NCI-H1930 (cell line): ENCODE data around the gene PTPN6.
"Not testable (repeated sequence)": the region's sequence is repeated elsewhere in the genome, so short reads cannot be mapped to it uniquely, and the experiment has no call there.

Source experiments
- DNase-seq, 2 experiments: peaks; one replicate each; lab custom pipeline; 2025; lab: John Stamatoyannopoulos, UW

The PTPN6 gene

DNA sequence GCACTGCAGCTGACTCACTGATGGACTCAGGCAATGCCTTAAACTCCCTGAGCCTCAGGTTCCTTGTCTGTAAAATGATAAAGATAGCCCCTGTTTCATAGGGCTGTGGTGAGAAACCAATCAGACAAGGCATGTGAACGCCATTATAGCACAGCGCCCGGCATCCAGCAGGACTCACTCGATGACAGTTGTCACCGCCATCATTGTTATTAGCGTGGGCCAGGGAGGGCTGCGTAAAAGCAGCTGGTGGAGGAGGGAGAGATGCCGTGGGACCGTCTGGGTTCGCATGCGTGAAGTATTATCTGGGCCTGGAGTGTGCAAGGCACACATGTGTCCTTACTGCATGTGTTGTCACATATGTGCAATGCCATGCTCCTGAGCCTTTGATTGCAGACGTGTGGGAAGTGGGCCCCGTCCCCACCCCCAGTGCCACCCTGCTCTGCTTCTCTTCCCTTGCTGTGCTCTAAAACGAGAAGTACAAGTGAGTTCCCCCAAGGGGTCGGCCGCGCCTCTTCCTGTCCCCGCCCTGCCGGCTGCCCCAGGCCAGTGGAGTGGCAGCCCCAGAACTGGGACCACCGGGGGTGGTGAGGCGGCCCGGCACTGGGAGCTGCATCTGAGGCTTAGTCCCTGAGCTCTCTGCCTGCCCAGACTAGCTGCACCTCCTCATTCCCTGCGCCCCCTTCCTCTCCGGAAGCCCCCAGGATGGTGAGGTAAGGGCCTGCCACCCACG lies at the start of gene PTPN6:
Gene PTPN6, plus strand, starts transcription at position 546 of the 730 bp plus-strand sequence. Its CDS starts 157 bp downstream, at position 703.
- no peak for DNase-seq

DNA sequence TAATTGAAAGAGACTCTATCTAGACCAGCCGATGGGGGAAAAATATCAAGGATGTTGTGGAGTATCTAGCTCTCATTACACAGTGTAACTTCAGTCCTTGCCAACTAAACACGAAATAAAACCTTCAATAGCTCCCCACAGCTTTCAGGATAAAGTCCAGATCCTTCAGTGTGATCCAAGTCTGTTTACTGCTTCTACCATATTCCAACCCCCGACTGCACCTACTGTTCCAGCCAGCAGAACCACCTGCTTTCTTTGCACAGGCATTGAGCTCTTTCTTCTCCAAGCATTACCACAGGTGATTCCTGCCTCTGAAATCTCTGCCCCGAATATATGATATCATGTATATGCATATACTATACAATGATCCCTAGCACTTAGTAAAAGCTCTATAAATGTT lies 48.7 kb upstream of the PTPN6 start:
- DNase-seq: no peak

DNA sequence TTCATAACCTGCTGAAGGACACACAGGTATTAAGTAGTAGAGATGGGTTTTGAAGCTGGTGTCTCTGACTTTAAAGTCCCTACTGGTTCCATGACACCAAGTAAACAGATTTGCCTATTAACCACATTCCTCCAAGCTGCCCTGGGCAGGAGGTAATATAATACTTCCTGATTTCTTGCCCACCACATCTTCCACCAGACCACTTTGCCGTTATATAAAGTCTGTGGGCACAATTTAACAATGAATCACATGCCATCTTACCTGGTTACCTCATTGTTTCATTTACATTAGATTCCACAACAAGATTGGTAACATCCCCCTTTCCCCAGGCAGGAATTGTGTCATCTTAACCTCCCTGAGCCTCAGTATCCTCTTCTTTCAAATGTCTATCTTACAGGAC lies 47.4 kb upstream of the PTPN6 start:
- DNase-seq: no peak

DNA sequence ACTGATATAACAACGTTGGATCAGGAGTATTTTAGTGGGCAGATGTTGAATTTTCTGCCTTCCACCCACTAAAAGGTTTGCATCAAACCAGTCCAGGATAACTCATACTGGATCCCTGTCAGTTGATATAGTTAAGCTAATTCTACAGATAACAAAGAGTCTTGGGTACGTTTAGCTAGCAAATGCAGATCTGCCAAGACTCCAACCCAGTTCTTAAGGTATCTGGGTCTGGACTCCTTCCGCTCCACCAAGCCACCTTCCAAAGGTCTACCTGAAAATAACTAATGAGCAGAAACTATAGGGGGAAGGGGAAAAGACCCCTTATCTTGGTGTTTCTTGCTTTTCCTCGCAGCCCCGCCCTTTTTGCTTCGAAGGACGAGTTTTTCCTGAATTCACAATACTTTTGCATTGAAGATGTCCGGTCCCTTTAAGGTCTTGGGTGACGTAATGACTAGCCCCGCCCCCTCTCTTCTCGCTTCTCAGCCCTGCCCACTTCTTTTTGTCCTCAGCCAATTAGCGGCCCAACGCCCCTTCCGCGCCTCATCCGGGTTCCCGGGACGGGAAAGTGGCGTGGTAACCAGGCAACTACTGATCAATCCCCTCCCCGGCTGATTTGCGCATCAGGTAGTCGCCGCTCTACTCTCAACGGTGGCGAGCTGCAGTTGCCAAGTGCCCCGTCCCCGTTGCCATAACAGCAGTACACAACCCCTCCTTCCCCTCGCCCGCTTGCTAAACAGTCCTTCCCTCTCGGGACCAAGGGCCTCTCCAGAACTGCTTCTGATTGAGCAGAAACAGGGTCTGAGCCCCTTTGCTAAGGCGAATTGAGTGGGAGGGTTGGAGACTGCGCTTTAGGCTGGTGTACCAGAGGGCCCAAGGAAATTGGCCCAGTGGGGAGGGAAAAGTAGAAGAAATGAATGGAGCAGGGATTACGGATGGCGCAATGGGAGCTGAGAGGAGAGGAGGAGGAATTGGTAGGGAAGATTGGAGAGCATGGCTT lies 46.6 kb upstream of the PTPN6 start, which contains the start of gene LRRC23:
Gene LRRC23, plus strand, starts transcription at position 543 of the 997 bp plus-strand sequence. CDS start 812 bp downstream, outside the sequence.
- peak; percentile 98 to 99 for DNase-seq

DNA sequence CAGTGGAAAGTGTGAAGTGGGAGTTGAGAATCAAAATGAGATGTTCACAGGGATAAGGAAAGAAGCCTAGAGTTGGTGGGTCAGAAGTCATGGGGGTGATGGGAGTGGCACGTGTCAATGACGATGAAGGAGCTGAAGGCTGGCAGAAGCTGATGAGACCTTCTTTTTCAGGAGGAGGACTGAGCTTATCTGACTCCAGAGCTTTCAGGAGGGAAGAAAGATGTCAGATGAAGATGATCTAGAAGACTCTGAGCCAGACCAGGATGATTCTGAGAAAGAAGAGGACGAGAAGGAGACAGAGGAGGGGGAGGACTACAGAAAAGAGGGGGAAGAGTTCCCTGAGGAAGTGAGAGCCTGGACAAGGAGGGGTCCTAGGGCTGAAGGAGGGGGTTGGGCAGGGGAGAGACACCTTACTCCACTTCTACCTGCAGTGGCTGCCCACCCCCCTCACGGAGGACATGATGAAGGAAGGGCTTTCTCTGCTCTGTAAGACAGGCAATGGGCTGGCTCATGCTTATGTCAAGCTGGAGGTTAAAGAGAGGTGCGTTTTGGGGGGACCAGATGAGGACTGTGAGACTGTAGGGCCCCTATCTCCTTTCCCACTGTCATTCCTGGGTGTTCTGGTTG lies 45.6 kb upstream of the PTPN6 start:
- DNase-seq: no peak

DNA sequence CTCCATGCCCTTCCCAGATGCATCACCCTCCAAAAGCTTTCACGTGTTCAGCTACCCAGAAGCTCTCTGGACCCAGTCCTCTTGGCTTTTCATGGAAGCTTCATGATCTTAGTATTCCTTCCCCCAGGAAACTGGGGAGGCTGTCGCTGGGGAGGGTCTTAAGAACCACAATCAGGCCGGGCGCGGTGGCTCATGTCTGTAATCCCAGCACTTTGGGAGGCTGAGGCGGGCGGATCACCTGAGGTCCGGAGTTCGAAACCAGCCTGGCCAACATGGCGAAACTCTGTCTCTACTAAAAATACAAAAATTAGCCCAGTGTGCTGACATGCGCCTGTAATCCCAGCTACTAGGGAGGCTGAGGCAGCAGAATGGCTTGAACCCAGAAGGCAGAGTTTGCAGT lies 43.0 kb upstream of the PTPN6 start:
- not testable (repeated sequence) for DNase-seq

DNA sequence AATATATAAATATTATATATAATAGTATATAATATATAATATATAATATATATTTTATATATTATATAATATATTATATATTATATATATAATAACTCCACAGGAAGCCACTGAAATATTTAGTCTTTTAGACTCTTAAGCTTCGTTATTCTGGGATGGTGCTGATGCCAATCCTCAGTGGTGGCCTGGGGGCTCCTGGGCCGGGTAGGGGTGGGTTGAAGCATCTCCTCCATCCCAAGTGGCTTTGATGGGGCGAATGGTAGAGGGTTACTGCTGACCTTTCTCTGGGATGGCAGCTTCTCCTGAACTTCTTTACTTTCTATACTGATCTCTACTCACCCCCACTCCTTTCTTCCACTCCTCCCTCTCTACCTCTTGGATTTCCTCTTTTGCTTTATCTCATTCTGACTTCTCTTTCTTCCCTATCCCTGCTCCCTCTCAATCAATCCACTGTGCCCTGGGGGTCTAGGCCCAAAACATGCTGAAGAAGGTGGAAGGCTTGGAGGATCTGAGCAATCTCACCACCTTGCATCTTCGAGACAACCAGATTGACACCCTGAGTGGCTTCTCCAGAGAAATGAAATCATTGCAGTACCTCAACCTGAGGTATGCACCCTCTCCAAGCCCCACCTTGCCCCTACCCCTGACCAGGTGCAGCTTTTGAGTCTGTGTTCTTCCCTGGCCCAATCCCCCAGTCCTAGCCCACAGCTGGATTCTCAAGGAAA lies 41.6 kb upstream of the PTPN6 start:
- DNase-seq: no peak

DNA sequence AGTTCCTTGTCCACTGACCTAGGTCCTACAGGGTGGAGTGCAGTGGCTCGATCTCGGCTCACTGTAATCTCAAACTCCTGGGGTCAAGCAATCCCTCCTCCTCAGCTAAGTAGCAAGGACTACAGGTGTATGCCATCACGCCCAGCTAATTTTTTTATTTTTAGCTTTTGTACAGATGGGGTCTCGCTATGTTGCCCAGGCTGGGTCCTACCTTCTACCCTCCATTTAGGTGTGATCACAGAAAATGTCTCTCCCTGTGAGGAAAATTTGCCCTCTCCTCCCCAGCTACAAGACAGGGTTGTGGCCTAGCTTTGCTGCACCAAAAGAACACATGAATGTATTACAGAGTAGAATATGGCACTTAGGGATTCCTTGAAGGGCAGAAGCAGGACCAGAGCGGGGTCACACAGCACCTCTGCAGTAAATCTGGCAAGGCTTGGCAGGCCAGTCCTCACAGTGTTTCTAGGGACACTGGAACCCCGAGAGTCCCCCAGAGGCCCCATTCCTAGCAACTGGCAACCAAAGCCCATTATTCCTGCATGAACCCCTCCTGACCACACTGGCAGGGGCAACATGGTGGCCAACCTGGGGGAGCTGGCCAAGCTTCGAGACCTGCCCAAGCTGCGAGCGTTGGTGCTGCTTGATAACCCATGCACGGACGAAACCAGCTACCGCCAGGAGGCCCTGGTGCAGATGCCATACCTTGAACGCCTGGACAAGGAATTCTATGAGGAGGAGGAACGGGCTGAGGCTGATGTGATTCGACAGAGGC lies 38.8 kb upstream of the PTPN6 start:
- DNase-seq: no peak

DNA sequence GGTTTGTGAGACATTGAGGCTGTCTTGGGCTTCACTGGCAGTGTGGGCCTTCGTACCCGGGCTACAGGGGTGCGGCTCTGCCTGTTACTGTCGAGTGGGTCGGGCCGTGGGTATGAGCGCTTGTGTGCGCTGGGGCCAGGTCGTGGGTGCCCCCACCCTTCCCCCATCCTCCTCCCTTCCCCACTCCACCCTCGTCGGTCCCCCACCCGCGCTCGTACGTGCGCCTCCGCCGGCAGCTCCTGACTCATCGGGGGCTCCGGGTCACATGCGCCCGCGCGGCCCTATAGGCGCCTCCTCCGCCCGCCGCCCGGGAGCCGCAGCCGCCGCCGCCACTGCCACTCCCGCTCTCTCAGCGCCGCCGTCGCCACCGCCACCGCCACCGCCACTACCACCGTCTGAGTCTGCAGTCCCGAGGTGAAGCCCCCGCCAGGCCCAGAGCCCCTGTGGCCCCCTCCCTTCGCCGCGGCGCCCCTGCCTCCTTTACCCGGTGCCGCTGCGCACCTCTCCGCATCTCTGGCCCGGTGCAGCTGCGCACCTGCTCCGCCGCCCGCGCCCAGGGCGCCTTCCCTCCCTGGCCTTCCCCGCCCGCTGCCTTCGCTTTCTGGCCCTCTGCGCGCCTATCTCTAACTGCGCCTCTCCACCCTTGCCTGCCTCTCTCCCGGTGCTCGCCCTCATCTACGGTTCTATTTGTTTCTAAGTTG lies 36.8 kb upstream of the PTPN6 start, which contains the start of gene ENO2:
Gene ENO2, plus strand, starts transcription at position 335 of the 701 bp plus-strand sequence. CDS start 1,253 bp downstream, outside the sequence.
- peak; percentile 49 to 69 for DNase-seq

DNA sequence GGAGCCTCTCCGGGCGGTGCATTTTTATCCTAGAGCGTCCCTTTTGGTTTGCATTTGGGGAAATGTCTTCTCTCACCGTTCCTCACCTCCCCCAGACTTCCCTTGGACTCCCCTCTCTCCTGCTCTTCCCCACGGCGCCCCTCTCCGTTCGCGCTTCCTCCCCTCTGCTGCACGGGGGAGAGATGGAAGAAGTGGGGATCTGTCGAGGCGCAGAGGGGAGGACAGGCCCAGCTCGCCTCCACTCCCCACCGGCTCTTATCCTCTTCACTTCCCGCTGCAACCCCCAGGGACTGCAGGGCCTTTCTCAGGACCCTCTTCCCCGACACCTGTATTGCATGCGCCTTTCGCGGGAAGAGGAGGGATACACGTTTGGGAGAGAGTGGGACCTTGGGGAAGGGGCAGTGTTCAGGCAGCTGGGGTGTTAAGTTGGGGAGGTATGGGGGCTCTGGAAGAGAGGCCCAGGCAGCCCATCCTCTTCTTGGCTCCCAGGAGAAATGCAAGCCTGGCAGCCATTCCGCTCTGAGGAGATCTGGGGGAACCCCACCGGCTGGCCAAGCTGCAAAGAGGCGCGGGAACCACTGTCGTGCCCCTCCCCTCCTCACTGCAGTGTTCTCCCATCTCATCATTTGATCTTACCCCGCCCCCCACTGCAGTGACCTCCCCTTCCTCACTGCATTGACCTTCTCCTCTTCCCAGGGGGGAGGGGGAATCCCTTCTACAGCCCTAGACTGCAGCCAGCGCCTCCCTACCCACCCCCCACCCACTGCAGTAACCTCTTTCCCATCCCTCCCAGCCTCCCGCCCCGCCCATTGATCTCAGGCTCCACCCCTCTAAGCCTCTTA lies 36.0 kb upstream of the PTPN6 start:
- no peak for DNase-seq

DNA sequence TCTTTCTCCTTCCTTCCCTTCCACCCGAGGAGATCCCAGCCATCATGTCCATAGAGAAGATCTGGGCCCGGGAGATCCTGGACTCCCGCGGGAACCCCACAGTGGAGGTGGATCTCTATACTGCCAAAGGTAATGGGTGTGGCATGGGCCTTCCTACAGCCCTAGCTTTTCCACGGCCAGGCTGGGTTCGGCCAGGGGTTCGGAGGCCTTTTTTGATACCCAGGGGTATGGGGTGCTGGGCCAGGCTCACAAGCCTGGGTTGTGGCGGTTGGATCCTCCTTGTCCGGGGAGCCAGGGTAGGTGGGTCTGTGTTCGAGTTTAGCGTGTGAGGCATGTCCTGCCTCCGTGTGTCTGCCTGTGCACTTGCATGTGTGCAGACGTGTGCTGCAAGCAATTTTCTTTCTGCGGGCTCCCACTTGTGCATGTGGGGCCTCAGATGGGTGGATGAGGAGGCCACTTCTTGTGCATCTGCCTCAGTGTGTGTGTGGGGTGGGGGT lies 35.3 kb upstream of the PTPN6 start:
- no peak for DNase-seq

DNA sequence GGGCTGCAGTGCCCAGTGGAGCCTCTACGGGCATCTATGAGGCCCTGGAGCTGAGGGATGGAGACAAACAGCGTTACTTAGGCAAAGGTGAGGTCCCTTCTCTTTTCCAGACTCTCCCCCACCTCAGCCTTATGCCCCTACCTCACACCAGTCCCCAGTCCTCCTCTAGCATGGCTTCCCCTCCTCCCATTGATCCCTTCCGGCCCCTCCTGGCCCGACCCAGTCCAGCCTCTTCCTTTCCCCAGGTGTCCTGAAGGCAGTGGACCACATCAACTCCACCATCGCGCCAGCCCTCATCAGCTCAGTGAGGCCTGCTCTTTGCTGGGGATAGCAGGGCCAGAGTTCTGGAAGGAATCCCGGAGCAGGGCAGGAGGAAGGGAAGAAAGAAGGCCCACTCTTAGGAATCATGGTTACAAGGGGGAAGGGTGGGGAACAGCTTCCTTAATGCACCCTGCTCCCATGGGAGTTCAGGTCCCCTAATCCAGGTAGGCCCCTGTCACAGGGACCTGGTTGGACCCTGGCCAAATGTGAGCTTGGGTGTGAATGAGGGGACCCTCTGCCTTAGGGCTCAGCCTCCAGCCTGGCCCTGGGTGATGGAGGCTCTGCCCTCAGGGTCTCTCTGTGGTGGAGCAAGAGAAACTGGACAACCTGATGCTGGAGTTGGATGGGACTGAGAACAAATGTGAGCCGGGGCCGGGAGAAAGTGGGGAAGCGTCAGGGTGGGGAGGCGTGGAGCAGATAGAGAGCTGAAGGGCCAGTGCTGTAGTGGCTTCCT lies 34.5 kb upstream of the PTPN6 start:
- no peak for DNase-seq

DNA sequence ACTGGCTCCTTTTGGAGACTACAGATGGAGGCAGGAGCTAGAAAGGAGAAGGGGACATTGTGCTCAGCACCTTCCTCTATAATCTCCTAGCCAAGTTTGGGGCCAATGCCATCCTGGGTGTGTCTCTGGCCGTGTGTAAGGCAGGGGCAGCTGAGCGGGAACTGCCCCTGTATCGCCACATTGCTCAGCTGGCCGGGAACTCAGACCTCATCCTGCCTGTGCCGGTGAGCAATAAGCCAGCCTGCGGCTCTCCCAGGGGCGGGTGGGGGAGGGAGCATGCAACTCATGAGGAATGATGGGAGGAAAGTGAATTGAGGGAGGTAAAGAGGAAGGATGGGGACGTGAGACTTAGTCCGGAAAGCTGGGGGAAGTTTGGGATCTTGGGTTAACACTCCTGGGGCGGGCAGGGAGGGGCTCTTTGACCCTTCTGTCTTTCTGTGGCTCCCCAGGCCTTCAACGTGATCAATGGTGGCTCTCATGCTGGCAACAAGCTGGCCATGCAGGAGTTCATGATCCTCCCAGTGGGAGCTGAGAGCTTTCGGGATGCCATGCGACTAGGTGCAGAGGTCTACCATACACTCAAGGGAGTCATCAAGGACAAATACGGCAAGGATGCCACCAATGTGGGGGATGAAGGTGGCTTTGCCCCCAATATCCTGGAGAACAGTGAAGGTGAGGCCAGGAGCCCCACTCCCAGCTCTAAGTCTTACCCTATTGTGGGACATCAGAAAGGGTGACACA lies 33.5 kb upstream of the PTPN6 start:
- DNase-seq: no peak

DNA sequence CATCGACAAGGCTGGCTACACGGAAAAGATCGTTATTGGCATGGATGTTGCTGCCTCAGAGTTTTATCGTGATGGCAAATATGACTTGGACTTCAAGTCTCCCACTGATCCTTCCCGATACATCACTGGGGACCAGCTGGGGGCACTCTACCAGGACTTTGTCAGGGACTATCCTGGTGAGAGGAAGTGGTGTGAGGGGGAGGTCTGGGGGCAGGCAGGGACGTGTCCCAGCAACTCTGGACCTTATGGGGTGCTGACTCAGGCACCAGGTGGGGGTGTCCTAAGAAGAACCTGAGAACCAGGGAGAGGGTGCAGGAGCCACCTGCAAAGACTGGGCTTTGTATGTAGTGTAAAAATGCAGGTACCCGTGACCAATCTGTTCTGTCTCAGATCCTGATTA lies 31.6 kb upstream of the PTPN6 start:
- DNase-seq: no peak

DNA sequence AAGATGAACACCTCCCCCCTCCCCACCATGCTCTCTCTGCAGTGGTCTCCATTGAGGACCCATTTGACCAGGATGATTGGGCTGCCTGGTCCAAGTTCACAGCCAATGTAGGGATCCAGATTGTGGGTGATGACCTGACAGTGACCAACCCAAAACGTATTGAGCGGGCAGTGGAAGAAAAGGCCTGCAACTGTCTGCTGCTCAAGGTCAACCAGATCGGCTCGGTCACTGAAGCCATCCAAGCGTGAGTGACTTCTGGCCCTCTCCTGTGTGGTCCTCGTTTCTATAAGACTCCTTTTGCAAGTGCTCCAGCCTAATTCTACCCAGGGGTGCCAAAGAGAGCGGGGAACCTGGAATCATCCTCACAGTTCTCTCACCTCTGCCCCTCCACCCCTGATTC lies 29.6 kb upstream of the PTPN6 start:
- DNase-seq: no peak

DNA sequence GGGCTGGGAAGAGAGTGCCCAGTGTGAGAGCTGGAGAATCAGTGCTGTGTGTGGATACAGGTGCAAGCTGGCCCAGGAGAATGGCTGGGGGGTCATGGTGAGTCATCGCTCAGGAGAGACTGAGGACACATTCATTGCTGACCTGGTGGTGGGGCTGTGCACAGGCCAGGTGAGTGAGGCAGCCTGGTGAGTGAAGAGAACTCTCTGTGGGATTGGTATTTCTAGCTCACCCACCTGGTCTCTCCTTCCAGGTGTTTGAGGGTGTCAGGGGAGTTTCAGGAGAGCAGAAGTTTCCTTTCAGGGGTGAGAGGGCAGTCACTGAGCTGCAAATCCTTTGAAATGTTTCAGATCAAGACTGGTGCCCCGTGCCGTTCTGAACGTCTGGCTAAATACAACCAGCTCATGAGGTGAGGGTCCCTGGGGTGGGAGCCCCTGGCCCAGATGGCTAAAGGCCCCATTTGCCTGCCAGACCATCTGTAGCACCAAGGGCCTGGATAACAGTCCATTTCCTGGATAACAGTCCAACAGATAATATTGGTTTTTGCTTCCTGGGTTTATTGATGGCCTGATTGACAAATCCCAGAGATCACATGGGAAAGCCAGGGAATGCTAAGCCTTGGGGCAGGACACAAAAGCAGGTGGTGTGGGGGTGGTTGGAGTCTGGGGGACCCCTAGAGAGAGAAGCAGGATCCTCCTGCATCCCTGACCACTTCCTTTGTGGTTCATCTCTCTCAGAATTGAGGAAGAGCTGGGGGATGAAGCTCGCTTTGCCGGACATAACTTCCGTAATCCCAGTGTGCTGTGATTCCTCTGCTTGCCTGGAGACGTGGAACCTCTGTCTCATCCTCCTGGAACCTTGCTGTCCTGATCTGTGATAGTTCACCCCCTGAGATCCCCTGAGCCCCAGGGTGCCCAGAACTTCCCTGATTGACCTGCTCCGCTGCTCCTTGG lies 28.9 kb upstream of the PTPN6 start:
- no peak for DNase-seq
